Lung (tissue), 12 donors: ENCODE results near the gene NSD2. TPM values are rescaled to one million over a fixed set of nuclear protein-coding genes. Genes with fewer than 3 reads are reported as not detected.

Source experiments
- ATAC-seq: fragments of 200-7000 bp; cut with Tn5 transposase; one replicate; pipeline ENCODE4 v1.9.1; 2020; ENCODE audit warnings: moderate number of reproducible peaks; ENCODE audit not compliant: insufficient read depth, low FRiP score
- DNase-seq, 3 donors: peaks; one replicate each; pipeline ENCODE4 v3.0.0-alpha.2; 2013 to 2017
- H3K27ac ChIP-seq, 2 donors: one replicate each; pipeline ENCODE4 v1.5.1; 2013; ENCODE audit warnings: mild to moderate bottlenecking in 2 of 2, moderate library complexity in 2 of 2, control low read depth in 1 of 2, inconsistent platforms in 1 of 2, low read depth in 1 of 2, low read length in 1 of 2
- H3K27me3 ChIP-seq, 3 donors: one replicate each; pipeline ENCODE4 v1.5.1; 2013; ENCODE audit warnings: low read length in 2 of 3; ENCODE audit not compliant: control insufficient read depth in 3 of 3, insufficient read depth in 3 of 3
- H3K36me3 ChIP-seq, 4 donors: one replicate each; pipeline ENCODE4 v1.5.1; 2013; ENCODE audit warnings: low read length in 4 of 4, mild to moderate bottlenecking in 1 of 4, moderate library complexity in 1 of 4; ENCODE audit not compliant: control insufficient read depth in 4 of 4, insufficient read depth in 4 of 4
- H3K4me1 ChIP-seq, 5 donors: one replicate each; pipeline ENCODE4 v1.5.1; 2013; ENCODE audit warnings: low read length in 5 of 5, mild to moderate bottlenecking in 2 of 5, moderate library complexity in 1 of 5; ENCODE audit not compliant: control insufficient read depth in 5 of 5, insufficient read depth in 5 of 5
- H3K4me3 ChIP-seq: one replicate; pipeline ENCODE4 v1.5.1; 2013; ENCODE audit warnings: mild to moderate bottlenecking, control low read depth, moderate library complexity
- H3K9ac ChIP-seq, 2 donors: one replicate each; pipeline ENCODE4 v1.5.1; 2013; ENCODE audit warnings: low read length in 2 of 2, control low read depth in 1 of 2; ENCODE audit not compliant: insufficient read depth in 1 of 2
- H3K9me3 ChIP-seq, 4 donors: one replicate each; pipeline ENCODE4 v1.5.1; 2013; ENCODE audit warnings: low read length in 3 of 4, mild to moderate bottlenecking in 1 of 4, moderate library complexity in 1 of 4; ENCODE audit not compliant: control insufficient read depth in 4 of 4, insufficient read depth in 3 of 4
- WGBS, 2 donors: extraction: QIAGEN DNeasy Blood & Tissue Kit; methylation state at CpG; one replicate each; pipeline ENCODE4 v1.1.7; 2013; 5-methylcytosine and 5-hydroxymethylcytosine counted together
- polyA plus RNA-seq, 2 donors: library from polyadenylated mRNA; stranded (reverse); fragments of 200-250 nt; gene quantifications; one replicate each; pipeline ENCODE4 v1.2.1, GENCODE V29; 2013
- total RNA-seq, 2 donors: library from RNA; depleted of rRNA in 1 of 2; stranded (reverse); fragments of >200 nt in 1 of 2; gene quantifications; one replicate each; pipeline ENCODE4 v1.2.1, GENCODE V29; 2014 to 2021
- TF ChIP-seq, protein P1 (sequence below): IDR thresholded peaks from 2 replicates; pipeline ENCODE4 v1.5.1; 2012; ENCODE audit warnings: mild to moderate bottlenecking; ENCODE audit errors: control extremely low read depth, extremely low read depth
- donor health status: control.
- donor health status: control.
- donor health status: Bipolar disorder and iron deficiency.
- donor health status: healthy.
- donor health status: DM: yes; HTN: yes; CAD: no.

The NSD2 gene
- total and polyA plus RNA-seq, 4 donors = 12.7 to 66.2 (median 28.3) TPM

- peaks cover 0 to under 1% (median 0%) of the 10 kb centered on the region in 5 donors for H3K4me1 ChIP-seq
- no peaks in the 10 kb centered on the region for H3K27me3 ChIP-seq
- DNase-seq (no peak), ATAC-seq (no peak)
- no peak overlapping the region for H3K27ac ChIP-seq
- 68 to 82% methylated on average over 4 of the region's 4 CpGs for WGBS, 2 donors
- TF ChIP-seq, protein P1, sequence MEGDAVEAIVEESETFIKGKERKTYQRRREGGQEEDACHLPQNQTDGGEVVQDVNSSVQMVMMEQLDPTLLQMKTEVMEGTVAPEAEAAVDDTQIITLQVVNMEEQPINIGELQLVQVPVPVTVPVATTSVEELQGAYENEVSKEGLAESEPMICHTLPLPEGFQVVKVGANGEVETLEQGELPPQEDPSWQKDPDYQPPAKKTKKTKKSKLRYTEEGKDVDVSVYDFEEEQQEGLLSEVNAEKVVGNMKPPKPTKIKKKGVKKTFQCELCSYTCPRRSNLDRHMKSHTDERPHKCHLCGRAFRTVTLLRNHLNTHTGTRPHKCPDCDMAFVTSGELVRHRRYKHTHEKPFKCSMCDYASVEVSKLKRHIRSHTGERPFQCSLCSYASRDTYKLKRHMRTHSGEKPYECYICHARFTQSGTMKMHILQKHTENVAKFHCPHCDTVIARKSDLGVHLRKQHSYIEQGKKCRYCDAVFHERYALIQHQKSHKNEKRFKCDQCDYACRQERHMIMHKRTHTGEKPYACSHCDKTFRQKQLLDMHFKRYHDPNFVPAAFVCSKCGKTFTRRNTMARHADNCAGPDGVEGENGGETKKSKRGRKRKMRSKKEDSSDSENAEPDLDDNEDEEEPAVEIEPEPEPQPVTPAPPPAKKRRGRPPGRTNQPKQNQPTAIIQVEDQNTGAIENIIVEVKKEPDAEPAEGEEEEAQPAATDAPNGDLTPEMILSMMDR = no peak
- no peaks in the 10 kb centered on the region for H3K36me3 ChIP-seq
- H3K4me3 ChIP-seq = no peak overlapping the region
- H3K9ac ChIP-seq = no peak overlapping the region
- H3K9me3 ChIP-seq = no peaks in the 10 kb centered on the region
Measured at GRCh38 chr4:1879485-1879884, 8.3 kb downstream of the NSD2 start.

- DNase-seq (no peak), ATAC-seq (no peak)
- TF ChIP-seq, protein P1 = no peak
- no peak overlapping the region for H3K4me3 ChIP-seq
- no peak overlapping the region for H3K9ac ChIP-seq
- 56 to 73% methylated on average over 1 of the region's 1 CpG for WGBS, 2 donors
- H3K36me3 ChIP-seq = no peaks in the 10 kb centered on the region
- no peaks in the 10 kb centered on the region for H3K9me3 ChIP-seq
- H3K27me3 ChIP-seq = no peaks in the 10 kb centered on the region
- H3K27ac ChIP-seq = no peak overlapping the region
- no peaks in the 10 kb centered on the region for H3K4me1 ChIP-seq
Measured at GRCh38 chr4:1880332-1880731, 9.1 kb downstream of the NSD2 start.

DNA sequence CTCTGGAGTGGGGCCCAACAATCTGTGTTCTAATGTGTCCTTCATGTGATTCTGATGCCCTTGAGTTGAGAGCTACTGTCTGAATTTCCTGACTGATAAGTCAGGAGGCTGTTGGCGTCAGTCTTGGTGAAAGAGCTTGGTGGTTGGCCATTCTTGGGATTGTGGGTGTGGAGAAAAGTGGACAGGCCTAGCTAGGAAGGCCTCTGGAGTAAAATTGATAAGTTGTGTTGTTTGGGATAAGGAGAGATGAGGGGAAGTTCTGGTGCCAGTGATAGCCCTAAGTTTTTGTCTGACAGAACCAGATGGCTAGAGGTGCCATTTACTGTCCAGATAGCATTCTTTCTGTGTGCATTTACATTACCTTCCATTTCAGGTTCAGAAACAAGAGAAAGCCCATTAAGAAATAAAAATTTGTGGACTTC is 11.7 kb downstream of the NSD2 start:
- Histone ChIP-seq H3K9me3 (no peaks in the 10 kb centered on the region), H3K36me3 (peaks cover 0 to 2% (median 0%) of the 10 kb centered on the region in 4 donors), H3K27me3 (no peaks in the 10 kb centered on the region), H3K9ac (no peak overlapping the region), H3K4me1 (peaks cover 0 to 5% (median 0%) of the 10 kb centered on the region in 5 donors), H3K4me3 (no peak overlapping the region), H3K27ac (no peak overlapping the region)
- ATAC-seq = no peak
- no peak for DNase-seq
- TF ChIP-seq, protein P1 = no peak
- WGBS, 2 donors = 84 to 93% methylated on average over 1 of the region's 1 CpG

- Histone ChIP-seq H3K27ac (no peak overlapping the region), H3K36me3 (peaks cover 0 to 2% (median 0%) of the 10 kb centered on the region in 4 donors), H3K27me3 (no peaks in the 10 kb centered on the region), H3K4me3 (no peak overlapping the region), H3K4me1 (peaks cover 0 to 5% (median 0%) of the 10 kb centered on the region in 5 donors), H3K9me3 (no peaks in the 10 kb centered on the region), H3K9ac (no peak overlapping the region)
- 94 to 96% methylated on average over 8 of the region's 8 CpGs for WGBS, 2 donors
- TF ChIP-seq, protein P1 = no peak
- DNase-seq (no peak), ATAC-seq (no peak)
Measured at GRCh38 chr4:1883583-1883982, 12.4 kb downstream of the NSD2 start.
